22Rv1 (cell line): ENCODE data around the gene HEG1.

Experiments
- H3K27ac ChIP-seq: fragments of 450-650 bp; 2 replicates; pipeline ENCODE4 v1.5.1; 2017
- ZFX ChIP-seq: fragments of 450-650 bp; IDR thresholded peaks from 2 replicates; pipeline ENCODE4 v1.6.1; 2017; ENCODE audit warnings: antibody characterized with exemption, borderline replicate concordance
- TF ChIP-seq, protein P1 (sequence below): fragments of 450-650 bp; IDR thresholded peaks from 2 replicates; pipeline ENCODE4 v1.5.1; 2017; ENCODE audit warnings: mild to moderate bottlenecking

Gene HEG1

DNA sequence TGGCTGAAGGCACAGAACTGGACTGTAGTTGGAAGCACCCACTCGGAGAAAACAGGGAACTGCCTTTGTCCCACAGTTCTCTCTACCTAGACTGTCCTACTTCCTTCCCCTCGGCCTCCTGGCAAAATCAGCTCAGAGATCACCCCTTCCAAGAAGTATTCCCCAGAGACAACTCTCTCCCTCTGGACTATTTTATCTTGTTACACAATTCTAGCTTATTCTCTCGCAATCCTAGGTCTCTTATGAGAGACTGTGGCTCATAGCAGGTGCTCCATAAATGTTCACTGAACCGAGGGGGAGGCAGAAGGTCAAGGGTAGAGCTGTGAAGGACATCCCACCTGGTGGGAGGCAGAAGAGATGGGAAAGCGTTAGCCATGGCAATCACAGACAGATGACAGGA, 10.6 kb downstream of the HEG1 start:
- H3K27ac ChIP-seq: no peak overlapping the region
- TF ChIP-seq, protein P1, sequence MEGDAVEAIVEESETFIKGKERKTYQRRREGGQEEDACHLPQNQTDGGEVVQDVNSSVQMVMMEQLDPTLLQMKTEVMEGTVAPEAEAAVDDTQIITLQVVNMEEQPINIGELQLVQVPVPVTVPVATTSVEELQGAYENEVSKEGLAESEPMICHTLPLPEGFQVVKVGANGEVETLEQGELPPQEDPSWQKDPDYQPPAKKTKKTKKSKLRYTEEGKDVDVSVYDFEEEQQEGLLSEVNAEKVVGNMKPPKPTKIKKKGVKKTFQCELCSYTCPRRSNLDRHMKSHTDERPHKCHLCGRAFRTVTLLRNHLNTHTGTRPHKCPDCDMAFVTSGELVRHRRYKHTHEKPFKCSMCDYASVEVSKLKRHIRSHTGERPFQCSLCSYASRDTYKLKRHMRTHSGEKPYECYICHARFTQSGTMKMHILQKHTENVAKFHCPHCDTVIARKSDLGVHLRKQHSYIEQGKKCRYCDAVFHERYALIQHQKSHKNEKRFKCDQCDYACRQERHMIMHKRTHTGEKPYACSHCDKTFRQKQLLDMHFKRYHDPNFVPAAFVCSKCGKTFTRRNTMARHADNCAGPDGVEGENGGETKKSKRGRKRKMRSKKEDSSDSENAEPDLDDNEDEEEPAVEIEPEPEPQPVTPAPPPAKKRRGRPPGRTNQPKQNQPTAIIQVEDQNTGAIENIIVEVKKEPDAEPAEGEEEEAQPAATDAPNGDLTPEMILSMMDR: no peak
- no peak for TF ChIP-seq ZFX

DNA sequence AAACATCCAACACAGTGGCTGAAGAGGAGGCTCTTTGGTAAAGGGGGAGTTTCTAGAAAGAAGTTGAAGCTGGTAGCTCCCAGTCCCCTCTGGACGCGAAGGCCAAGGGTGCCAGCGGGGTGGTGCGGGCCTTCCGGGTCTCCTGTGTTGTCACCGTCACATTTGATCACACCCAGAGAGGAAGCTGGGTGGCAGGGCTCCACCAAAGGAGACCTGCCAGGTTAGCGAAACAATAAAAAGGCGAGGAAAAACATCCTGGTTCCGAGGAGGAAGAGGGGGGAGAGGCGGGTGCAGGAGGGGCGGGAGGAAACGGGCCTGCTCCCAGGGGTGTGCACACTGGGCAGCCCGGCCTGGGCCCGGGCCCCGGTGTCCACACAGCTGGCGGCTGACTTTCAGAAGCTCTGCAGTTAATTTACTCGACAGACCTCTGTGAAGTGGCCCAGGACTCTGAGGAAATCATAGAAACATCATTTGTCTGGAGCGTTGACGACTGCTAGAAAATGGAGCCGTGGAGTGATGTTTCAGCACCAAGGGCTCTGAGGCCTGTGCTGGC, 12.1 kb downstream of the HEG1 start:
- TF ChIP-seq, protein P1: no peak
- no peak for TF ChIP-seq ZFX
- H3K27ac ChIP-seq: no peak overlapping the region

DNA sequence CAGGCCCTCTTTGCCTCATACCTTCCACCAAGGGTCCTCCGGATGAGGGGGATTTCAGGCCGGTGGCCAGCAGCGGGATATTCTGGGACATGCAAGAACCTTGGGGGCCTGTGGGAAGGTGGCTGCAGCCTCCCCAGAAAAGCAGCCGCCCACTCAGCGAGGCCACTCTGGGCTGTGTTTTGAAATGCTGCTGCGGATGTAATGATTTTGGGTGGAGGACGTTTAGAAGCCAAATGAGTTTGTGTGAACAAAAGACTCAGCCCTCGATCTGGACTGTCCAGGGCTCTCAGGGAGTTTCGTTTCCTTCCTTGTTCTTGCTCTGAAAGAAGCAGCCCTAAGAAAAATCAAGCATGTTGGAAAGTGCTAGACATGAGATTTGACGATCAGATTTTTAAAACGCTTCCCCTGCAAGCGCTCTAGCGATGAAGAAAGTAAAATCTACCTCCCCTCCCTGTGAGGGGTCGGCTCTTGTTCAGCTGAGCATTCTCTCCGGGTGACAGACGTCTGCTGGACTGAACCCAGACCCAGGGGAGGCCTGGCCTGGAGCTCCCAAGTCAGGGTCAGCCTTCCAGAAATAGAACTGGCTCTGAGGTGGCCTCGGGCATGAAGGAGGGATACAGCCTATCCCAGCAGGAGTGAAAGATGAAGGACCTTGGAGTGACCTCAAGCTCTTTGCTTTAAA, 12.9 kb downstream of the HEG1 start:
- TF ChIP-seq, protein P1: no peak
- no peak overlapping the region for H3K27ac ChIP-seq

DNA sequence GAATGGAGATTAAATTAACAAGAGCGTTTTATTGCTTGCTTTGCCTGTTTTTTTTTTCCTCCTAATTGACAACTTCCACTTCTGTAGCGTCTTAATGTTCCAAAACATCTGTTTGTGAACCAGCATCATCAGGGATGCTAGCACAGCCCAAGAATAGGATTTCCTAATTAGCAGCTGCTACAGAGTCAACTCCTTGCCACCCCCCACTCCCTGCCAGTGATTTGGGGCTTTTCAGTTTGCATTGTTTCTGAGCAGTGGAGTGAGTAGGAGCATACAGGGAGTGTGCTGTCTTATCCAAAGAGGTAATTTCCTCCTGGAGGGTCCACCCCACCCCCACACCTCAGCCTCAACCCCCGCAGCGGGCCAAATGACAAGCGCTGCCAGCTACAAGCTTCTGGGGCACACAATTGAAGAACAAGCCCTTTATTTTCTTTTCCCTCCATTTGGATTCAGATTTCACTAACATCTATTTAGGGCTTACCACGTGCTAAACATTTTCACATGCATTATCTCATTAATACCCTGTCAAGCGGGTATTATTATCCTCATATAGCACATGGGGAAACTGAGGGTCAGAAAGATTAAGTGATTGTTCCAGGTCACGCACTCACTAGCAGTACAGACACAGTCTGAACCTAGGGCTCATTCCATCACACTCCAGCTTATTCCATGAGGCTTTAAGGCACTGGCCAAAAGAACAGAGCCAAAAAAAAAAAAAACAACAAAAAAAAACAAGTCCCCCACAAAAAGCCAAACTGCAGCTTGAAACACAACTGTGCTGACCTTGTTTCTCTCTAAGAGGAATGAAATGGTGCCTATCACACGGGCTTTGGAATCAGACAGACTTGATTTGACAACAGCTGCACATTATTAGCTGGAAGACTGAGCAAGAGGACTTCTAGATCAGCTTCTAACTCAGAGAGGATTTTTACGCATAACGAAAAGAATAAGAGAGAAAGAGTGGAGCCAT, 16.4 kb downstream of the HEG1 start:
- H3K27ac ChIP-seq: no peak overlapping the region
- TF ChIP-seq ZFX: no peak

DNA sequence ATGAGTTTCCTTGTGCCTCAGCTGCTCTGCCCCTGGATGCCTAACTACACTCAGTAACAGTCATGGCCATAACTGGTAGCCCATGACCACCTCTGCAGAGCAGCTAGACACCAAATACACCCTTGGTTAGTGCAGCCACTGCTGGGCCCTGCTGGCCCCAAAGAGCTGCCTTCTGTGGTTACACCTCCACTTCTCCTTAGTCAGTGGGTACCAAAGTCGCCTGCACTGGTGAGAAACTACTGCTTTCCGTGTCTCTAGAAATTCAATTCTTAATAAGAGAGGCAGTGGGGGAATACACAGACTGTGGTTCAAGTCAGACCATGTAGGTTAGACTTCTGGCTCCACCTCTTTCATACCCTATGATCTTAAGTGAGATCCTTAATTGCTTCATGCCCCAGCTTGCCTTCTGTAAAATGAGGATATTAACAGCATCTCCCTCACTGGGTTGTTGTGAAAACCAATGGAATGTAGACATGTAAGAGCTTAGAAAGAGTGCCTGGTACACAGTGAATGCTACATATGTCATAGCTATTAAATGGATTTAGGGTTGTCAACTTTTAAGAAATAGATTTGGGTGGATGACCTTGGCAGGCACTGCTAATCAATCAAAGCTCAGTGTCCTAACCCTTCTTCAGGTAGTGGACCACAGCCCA, 18.2 kb downstream of the HEG1 start:
- TF ChIP-seq, protein P1: no peak
- no peak for TF ChIP-seq ZFX
- H3K27ac ChIP-seq: no peak overlapping the region

DNA sequence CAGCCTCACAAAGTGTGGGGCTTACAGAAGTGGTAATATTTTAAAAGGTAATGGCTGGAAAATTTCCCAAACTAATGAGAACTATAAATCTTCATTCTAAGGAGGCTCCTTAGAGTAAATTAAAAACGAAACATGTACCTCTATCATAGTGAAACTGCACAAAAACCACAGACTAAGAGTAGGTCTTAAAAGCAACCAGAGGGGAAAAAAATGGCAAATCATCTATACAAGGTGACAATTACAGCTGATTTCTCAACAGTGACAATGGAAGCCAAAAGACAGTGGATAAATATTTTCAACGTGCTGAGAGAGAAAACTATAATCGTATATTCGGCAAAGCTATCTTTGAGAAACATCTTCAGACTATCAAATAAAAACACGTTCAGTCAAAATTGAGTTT, 20.6 kb downstream of the HEG1 start:
- H3K27ac ChIP-seq: no peak overlapping the region

DNA sequence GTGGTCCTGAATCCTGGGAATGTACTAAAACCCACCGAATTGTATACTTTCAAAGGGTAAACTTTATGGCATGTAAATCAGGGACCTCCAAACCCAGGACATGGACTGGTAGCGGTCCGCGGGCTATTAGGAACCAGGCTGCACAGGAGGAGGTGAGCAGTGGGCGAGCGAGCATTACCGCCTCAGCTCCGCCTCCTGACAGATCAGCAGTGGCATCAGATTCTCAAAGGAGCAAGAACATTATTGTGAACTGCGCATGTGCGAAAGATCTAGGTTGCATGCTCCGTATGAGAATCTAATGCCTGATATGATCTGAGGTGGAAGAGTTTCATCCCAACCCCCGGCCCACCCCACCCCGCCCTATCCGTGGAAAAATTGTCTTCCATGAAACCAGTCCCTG, 22.2 kb downstream of the HEG1 start:
- no peak for TF ChIP-seq ZFX
- TF ChIP-seq, protein P1: no peak
- H3K27ac ChIP-seq: no peak overlapping the region

More for the DNA sequence above, 20.6 kb downstream of the HEG1 start:
- TF ChIP-seq, protein P1: no peak
- no peak for TF ChIP-seq ZFX
